Osteocyte (in vitro differentiated cells): ENCODE results near the gene DAAM1. TPM values are rescaled to one million over a fixed set of nuclear protein-coding genes. Genes with fewer than 3 reads are reported as not detected.

Experiments used
- DNase-seq: peaks from one replicate; pipeline ENCODE4 v3.0.0; 2021; ENCODE audit warnings: mixed read lengths; ENCODE audit not compliant: unreplicated experiment; ENCODE audit errors: extremely low spot score
- H3K27ac Mint-ChIP-seq: one replicate; pipeline ENCODE4 v1.8.0; 2021; ENCODE audit warnings: mild to moderate bottlenecking, mixed read lengths; ENCODE audit not compliant: unreplicated experiment
- H3K27me3 Mint-ChIP-seq: one replicate; pipeline ENCODE4 v1.8.0; 2021; ENCODE audit warnings: mixed read lengths; ENCODE audit not compliant: unreplicated experiment
- H3K36me3 Mint-ChIP-seq: one replicate; pipeline ENCODE4 v1.8.0; 2021; ENCODE audit warnings: mixed read lengths; ENCODE audit not compliant: unreplicated experiment
- H3K4me1 Mint-ChIP-seq: one replicate; pipeline ENCODE4 v1.8.0; 2021; ENCODE audit warnings: mixed read lengths; ENCODE audit not compliant: unreplicated experiment
- H3K4me3 Mint-ChIP-seq: one replicate; pipeline ENCODE4 v1.8.0; 2021; ENCODE audit warnings: mild to moderate bottlenecking, moderate library complexity, mixed read lengths; ENCODE audit not compliant: unreplicated experiment
- H3K9me3 Mint-ChIP-seq: one replicate; pipeline ENCODE4 v1.8.0; 2021; ENCODE audit warnings: mixed read lengths; ENCODE audit not compliant: unreplicated experiment
- CTCF ChIP-seq: fragments of 200-600 bp; sonication (generic); IDR thresholded peaks from 2 replicates; pipeline ENCODE4 v1.5.0; 2021; ENCODE audit warnings: antibody characterized with exemption, mild to moderate bottlenecking, moderate library complexity
- total RNA-seq: library from RNA; stranded (reverse); gene quantifications from 2 replicates; pipeline ENCODE4 v1.2.1, GENCODE V29; 2021

Gene DAAM1
- total RNA-seq, 1 donor from 2014 or later, result 22.8 TPM

GRCh38 chr14:59160506-59160905 is 28.0 kb upstream of the DAAM1 start:
- no peak for DNase-seq
- H3K4me3 Mint-ChIP-seq, result no peak overlapping the region
- H3K27me3 Mint-ChIP-seq, result peaks cover 30% of the 10 kb centered on the region
- H3K9me3 Mint-ChIP-seq, result no peaks in the 10 kb centered on the region
- H3K27ac Mint-ChIP-seq, result no peak overlapping the region
- no peak for TF ChIP-seq CTCF
- H3K4me1 Mint-ChIP-seq, result peaks cover 20% of the 10 kb centered on the region
- H3K36me3 Mint-ChIP-seq, result no peaks in the 10 kb centered on the region

GRCh38 chr14:59161561-59162175 is 26.8 kb upstream of the DAAM1 start:
- Mint-ChIP-seq H3K9me3 (no peaks in the 10 kb centered on the region), H3K27me3 (peaks cover 29% of the 10 kb centered on the region), H3K4me1 (peaks cover 20% of the 10 kb centered on the region), H3K4me3 (no peak overlapping the region), H3K27ac (peak overlapping the region; percentile 56), H3K36me3 (no peaks in the 10 kb centered on the region)
- TF ChIP-seq CTCF, result no peak
- no peak for DNase-seq

GRCh38 chr14:59166258-59166657 is 22.2 kb upstream of the DAAM1 start:
- Mint-ChIP-seq H3K4me3 (no peak overlapping the region), H3K27me3 (peaks cover 26% of the 10 kb centered on the region), H3K9me3 (no peaks in the 10 kb centered on the region), H3K4me1 (peaks cover 14% of the 10 kb centered on the region), H3K27ac (no peak overlapping the region), H3K36me3 (peaks cover 2% of the 10 kb centered on the region)
- no peak for TF ChIP-seq CTCF
- DNase-seq, result no peak

- H3K36me3 Mint-ChIP-seq, result no peaks in the 10 kb centered on the region
- H3K27ac Mint-ChIP-seq, result no peak overlapping the region
- TF ChIP-seq CTCF, result no peak
- H3K4me1 Mint-ChIP-seq, result peaks cover 32% of the 10 kb centered on the region
- H3K27me3 Mint-ChIP-seq, result no peaks in the 10 kb centered on the region
- DNase-seq, result no peak
- H3K9me3 Mint-ChIP-seq, result no peaks in the 10 kb centered on the region
- H3K4me3 Mint-ChIP-seq, result no peak overlapping the region
These were observed 13.1 kb upstream of the DAAM1 start for GRCh38 chr14:59175404-59175803.

GRCh38 chr14:59176765-59177164 is 11.7 kb upstream of the DAAM1 start:
- Mint-ChIP-seq H3K36me3 (no peaks in the 10 kb centered on the region), H3K27me3 (peaks cover 4% of the 10 kb centered on the region), H3K4me1 (peaks cover 35% of the 10 kb centered on the region), H3K27ac (no peak overlapping the region), H3K9me3 (no peaks in the 10 kb centered on the region), H3K4me3 (no peak overlapping the region)
- no peak for DNase-seq
- no peak for TF ChIP-seq CTCF
